Spinal cord (tissue), 10 donors: ENCODE measurements around the gene TRIM54. TPM values are rescaled to one million over a fixed set of nuclear protein-coding genes. Genes with fewer than 3 reads are reported as not detected.
"Not testable (repeated sequence)": the region's sequence is repeated elsewhere in the genome, so short reads cannot be mapped to it uniquely, and the experiment has no call there.

Source experiments
- DNase-seq, 6 donors: peaks; one replicate each; pipeline versions ENCODE4 v3.0.0 to v3.0.0-alpha.2; 2013 to 2015; ENCODE audit warnings: low spot score in 6 of 6, low read depth in 4 of 6
- H3K27ac ChIP-seq: one replicate; pipeline ENCODE4 v1.5.1; 2013; ENCODE audit warnings: low read depth, low read length, control low read depth
- H3K27me3 ChIP-seq: one replicate; pipeline ENCODE4 v1.6.1; 2013; ENCODE audit warnings: low read length; ENCODE audit not compliant: control insufficient read depth, insufficient read depth
- H3K36me3 ChIP-seq: one replicate; pipeline ENCODE4 v1.6.1; 2013; ENCODE audit warnings: low read length; ENCODE audit not compliant: control insufficient read depth, insufficient read depth
- H3K4me1 ChIP-seq: one replicate; pipeline ENCODE4 v1.6.1; 2013; ENCODE audit warnings: low read length; ENCODE audit not compliant: control insufficient read depth, insufficient read depth
- H3K4me3 ChIP-seq: one replicate; pipeline ENCODE4 v1.5.1; 2013; ENCODE audit warnings: low read depth, low read length, control low read depth
- H3K9me3 ChIP-seq: one replicate; pipeline ENCODE4 v1.6.1; 2013; ENCODE audit warnings: low read length; ENCODE audit not compliant: control insufficient read depth, insufficient read depth
- WGBS: methylation state at CpG from one replicate; pipeline ENCODE4 v1.1.5; 2013; ENCODE audit warnings: missing lambda C conversion rate; ENCODE audit not compliant: insufficient coverage; 5-methylcytosine and 5-hydroxymethylcytosine counted together
- polyA plus RNA-seq, 2 donors: library from polyadenylated mRNA; unstranded; fragments of 120-200 nt; gene quantifications; one replicate each; pipeline ENCODE4 v1.2.1, GENCODE V29; 2013; ENCODE audit not compliant: insufficient read length in 2 of 2
- total RNA-seq, 2 donors: library from RNA; depleted of rRNA in 1 of 2; stranded (reverse); fragments of 120-200 nt in 1 of 2; fragments of >200 nt in 1 of 2; gene quantifications; one replicate each; pipeline versions ENCODE4 v1.2.3 to v1.2.4, GENCODE V29; 2013 to 2014
- donor health status: healthy.

The TRIM54 gene
- total and polyA plus RNA-seq, 4 donors = 0.17 to 1.6 (median 0.77) TPM

DNA sequence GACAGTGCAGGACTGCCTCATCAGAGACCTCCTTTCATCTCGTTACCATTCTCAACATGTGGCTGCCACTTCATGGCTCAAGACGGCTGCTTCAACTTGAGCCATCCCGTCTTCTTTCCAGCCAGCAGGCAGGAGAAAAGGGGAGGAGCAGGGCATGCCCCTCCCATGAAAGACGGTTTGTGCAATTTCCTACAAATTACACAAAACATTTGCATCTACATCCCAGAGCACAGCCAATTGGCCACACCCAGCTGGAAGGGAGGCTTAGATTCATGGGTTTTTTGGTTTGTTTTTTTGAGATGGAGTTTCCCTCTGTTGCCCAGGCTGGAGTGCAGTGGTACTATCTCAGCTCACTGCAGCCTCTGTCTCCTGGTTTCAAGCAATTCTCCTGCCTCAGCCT lies 14.3 kb downstream of the TRIM54 start:
- Histone ChIP-seq H3K27ac (no peak overlapping the region), H3K9me3 (no peaks in the 10 kb centered on the region), H3K4me1 (no peaks in the 10 kb centered on the region), H3K36me3 (no peaks in the 10 kb centered on the region), H3K4me3 (no peak overlapping the region), H3K27me3 (peaks cover 12% of the 10 kb centered on the region)
- no peak for DNase-seq
- 55% methylated on average over 3 of the region's 4 CpGs for WGBS

DNA sequence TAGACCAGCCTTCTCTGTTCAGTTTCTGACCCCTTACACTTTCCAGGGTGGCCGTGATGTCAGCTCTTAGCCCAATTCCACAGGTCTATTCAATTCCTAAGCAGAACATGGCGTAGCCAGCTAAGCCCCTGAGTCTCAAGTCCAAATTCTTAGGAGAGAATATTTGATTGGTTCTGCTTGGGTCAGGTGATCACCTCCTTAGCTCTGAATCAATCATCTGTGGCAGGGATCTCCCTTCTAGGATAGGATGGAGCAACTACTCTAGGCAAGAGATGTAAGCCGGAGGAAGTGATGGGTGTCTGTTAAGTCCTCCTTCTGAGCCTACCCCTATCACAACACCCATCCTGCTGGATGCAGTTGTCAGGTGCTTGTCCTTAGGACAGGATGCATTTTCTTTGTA lies 15.0 kb downstream of the TRIM54 start:
- peaks cover 5% of the 10 kb centered on the region for H3K27me3 ChIP-seq
- no CpG with 5 or more reads among the region's 3 CpGs for WGBS

DNA sequence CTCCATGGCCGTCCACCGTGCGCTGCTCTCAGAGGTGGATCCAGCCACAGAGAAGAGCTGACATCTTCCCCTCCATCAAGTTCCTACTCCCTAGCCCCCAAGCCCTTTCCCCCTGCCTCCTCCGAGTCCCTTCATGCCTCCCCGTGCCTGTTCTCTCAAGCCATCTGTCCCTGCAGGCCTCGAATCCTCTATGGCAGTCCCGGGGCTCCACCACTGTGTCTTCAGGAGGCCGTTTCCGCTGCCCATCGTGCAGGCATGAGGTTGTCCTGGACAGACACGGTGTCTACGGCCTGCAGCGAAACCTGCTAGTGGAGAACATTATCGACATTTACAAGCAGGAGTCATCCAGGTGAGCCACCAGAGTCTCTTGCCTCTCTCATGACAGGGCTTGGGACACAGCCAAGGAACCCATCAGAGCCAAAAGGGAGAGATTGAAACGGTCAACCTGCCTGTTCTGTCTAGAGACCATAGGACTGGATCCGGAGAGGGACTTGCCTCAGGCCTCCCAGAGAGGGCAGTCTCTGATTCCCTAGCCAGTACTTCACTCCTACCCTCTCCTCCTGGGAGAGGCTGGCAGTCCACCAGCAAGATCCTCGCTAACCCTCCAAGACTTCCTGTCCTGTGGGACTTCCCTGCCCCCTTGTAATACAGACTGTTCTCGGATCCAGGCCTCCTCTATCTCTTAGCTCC lies 16.3 kb downstream of the TRIM54 start:
- Histone ChIP-seq H3K4me1 (peaks cover 5% of the 10 kb centered on the region), H3K27me3 (peaks cover 3% of the 10 kb centered on the region), H3K36me3 (no peaks in the 10 kb centered on the region), H3K4me3 (no peak overlapping the region), H3K9me3 (no peaks in the 10 kb centered on the region), H3K27ac (no peak overlapping the region)
- DNase-seq = no peak
- 84% methylated on average over 17 of the region's 18 CpGs for WGBS

More for the DNA sequence above, 15.0 kb downstream of the TRIM54 start:
- H3K27ac ChIP-seq = no peak overlapping the region
- no peak for DNase-seq
- no peak overlapping the region for H3K4me3 ChIP-seq
- H3K4me1 ChIP-seq = no peaks in the 10 kb centered on the region
- no peaks in the 10 kb centered on the region for H3K9me3 ChIP-seq
- no peaks in the 10 kb centered on the region for H3K36me3 ChIP-seq

DNA sequence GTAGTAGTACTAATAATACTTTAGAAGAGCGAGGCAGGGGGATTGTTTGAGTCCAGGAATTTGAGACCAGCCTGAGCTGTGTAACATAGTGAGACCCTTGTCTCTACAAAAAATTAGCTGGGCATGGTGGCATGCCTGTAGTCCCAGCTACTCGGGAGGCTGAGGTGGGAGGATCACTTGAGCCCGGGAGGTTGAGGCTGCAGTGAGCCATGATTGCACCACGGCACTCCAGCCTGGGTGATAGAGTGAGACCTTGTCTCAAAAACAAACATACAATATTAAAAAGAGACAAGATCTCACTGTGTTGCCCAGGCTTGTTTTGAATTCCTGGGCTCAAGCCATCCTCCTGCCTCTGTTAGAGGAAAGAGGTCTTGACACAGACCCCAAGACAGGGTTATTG lies 18.4 kb downstream of the TRIM54 start:
- not testable (repeated sequence) for H3K27ac ChIP-seq, H3K4me3 ChIP-seq, DNase-seq, H3K4me1 ChIP-seq, H3K9me3 ChIP-seq, H3K36me3 ChIP-seq
- WGBS = 100% methylated on average over 1 of the region's 4 CpGs
- H3K27me3 ChIP-seq = peaks cover 14% of the 10 kb centered on the region

DNA sequence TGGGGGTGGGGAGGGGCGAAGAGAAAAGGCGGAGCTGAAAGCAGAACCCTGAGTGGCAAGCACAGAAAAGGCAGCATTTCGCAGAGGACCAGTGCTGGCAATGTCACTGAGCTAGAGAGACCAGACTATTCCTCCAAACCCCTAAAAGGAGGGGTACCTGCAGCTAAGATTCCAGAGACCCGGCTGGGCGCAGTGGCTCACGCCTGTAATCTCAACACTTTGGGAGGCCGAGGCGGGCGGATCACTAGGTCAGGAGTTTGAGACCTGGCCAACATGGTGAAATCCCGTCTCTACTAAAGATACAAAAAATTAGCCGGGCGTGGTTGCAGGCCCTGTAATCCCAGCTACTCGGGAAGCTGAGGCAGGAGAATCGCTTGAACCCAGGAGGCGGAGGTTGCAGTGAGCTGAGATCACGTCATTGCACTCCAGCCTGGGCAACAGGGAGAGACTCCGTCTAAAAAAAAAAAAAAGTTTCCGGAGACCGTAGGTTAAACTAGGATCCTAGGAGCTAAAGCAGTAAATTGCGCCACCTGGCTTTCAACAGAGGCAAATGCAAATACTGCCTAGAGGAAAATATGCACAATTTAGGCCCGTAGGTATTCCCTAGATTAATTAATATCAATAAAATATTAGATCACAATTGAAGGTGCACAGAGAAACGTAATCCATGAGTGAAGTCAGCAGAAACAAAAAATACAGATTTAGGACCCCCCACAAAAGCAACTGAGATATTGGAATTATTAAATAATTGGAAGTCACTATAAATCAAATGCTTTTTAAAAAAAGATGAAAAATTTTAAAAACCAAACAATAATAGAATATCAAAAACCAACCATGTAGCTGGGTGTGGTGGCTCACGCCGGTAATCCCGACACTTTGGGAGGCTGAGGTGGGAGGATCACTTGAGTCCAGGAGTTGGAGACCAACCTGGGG lies 21.1 kb downstream of the TRIM54 start:
- H3K9me3 ChIP-seq = no peaks in the 10 kb centered on the region
- peaks cover 37% of the 10 kb centered on the region for H3K27me3 ChIP-seq
- H3K27ac ChIP-seq = no peak overlapping the region
- DNase-seq = peak in 2 of 6 donors; percentile 69 to 84
- peaks cover 4% of the 10 kb centered on the region for H3K36me3 ChIP-seq
- WGBS = 46% methylated on average over 17 of the region's 25 CpGs
- H3K4me3 ChIP-seq = no peak overlapping the region
- peaks cover 27% of the 10 kb centered on the region for H3K4me1 ChIP-seq

DNA sequence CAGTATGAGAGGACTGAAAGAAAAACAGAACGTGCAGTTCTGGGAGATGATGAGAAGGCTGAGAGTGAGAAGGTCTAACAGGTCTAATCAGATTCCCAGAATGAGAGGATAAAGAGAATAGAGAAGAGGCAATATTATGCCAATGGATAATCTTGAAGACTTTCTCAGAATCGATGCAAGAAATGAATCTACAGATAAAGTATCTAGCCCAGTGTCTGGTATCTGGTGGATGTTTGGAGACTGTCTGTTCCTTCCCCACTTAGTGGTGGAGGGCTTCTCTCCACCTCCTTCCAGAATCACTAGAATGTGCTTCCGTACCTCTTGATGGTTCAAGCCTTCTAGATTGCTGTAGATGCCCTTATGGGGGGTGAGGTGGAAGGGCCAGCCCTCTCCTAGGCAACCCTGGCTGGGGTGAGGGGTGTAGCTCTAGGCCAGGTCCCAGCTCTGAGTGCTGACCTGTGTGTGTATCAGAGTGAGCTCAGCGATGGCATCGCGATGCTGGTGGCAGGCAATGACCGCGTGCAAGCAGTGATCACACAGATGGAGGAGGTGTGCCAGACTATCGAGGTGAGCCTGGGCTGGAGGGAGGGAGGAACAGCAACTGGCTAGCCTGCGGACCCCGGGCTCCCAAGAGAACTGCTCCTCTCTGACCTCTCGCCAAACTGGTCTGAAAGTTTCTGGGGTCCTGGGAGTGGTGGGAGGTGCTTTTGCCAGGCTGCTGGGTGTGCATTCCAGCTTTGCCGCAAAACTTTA lies 22.4 kb downstream of the TRIM54 start:
- H3K27me3 ChIP-seq = peaks cover 41% of the 10 kb centered on the region
- H3K4me3 ChIP-seq = no peak overlapping the region
- H3K36me3 ChIP-seq = peaks cover 10% of the 10 kb centered on the region
- 89% methylated on average over 11 of the region's 13 CpGs for WGBS
- DNase-seq = no peak
- peaks cover 31% of the 10 kb centered on the region for H3K4me1 ChIP-seq
- no peaks in the 10 kb centered on the region for H3K9me3 ChIP-seq
- H3K27ac ChIP-seq = no peak overlapping the region

DNA sequence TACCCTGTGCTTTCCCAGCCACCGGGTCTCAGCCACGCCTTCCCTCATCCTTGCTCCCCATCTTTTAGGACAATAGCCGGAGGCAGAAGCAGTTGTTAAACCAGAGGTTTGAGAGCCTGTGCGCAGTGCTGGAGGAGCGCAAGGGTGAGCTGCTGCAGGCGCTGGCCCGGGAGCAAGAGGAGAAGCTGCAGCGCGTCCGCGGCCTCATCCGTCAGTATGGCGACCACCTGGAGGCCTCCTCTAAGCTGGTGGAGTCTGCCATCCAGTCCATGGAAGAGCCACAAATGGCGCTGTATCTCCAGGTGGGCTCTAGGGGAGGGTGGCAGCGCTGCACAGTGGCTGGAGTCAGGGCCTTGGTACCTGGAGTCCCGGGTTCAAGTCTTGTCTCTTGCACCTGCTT lies 23.3 kb downstream of the TRIM54 start:
- H3K27me3 ChIP-seq = peaks cover 41% of the 10 kb centered on the region
- peaks cover 10% of the 10 kb centered on the region for H3K36me3 ChIP-seq
- peaks cover 31% of the 10 kb centered on the region for H3K4me1 ChIP-seq
- H3K4me3 ChIP-seq = no peak overlapping the region
- H3K9me3 ChIP-seq = no peaks in the 10 kb centered on the region
- WGBS = 92% methylated on average over 16 of the region's 16 CpGs
- no peak for DNase-seq
- no peak overlapping the region for H3K27ac ChIP-seq

DNA sequence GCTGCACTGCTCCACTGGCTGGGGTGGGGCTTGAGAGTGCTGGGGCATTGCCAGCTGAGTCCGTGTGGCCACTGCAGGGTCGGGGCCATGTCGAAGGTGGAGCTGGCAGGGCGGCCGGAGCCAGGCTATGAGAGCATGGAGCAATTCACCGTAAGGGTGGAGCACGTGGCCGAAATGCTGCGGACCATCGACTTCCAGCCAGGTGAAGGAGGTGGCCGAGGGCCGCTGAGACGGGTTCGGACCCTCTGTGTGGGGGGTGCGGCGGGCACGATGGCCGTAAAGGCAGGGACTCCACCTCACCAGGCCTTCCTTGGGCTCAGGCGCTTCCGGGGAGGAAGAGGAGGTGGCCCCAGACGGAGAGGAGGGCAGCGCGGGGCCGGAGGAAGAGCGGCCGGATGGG lies 23.9 kb downstream of the TRIM54 start:
- Histone ChIP-seq H3K27me3 (peaks cover 41% of the 10 kb centered on the region), H3K4me3 (no peak overlapping the region), H3K36me3 (peaks cover 13% of the 10 kb centered on the region), H3K4me1 (peaks cover 31% of the 10 kb centered on the region), H3K9me3 (no peaks in the 10 kb centered on the region), H3K27ac (no peak overlapping the region)
- DNase-seq = no peak
- 36% methylated on average over 22 of the region's 26 CpGs for WGBS

DNA sequence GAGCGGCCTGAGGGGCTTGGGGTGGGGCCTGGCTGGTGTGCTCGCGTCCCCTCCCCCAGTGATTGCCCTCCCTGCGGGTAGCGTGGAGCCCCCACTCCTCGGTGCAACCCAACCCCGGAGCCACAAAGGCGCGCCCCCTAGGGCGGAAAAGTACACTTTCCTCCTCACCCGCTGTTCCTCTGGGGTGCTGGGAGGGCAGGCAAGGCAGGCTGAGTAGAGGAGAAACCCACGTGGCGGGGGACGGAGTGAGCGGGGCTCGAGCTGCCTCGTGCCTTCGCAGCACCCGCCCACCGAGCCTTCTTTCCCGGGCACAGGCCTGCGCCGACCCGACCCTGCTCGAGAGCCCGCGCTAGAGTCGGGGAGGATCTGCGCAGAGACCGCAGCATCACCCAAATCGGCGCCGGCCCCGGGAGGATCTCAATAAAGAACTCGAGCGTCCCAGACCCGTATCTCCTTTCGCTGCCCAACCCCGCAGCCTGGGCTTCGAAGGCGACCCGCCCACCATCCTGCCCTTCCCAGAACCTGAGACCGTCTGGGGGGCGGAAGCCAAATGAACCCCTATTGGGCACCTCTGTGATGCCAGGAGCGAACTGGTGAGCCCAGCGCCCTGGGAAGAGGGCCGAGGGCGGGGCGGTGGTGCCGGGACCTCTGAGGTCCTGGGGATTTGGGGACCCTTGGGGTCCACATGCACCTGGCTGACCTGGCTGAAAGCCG lies 24.5 kb downstream of the TRIM54 start:
- H3K27me3 ChIP-seq = peaks cover 41% of the 10 kb centered on the region
- no peaks in the 10 kb centered on the region for H3K9me3 ChIP-seq
- DNase-seq = peak in 1 of 6 donors; percentile 10
- H3K4me3 ChIP-seq = no peak overlapping the region
- H3K4me1 ChIP-seq = peaks cover 31% of the 10 kb centered on the region
- peaks cover 17% of the 10 kb centered on the region for H3K36me3 ChIP-seq
- no peak overlapping the region for H3K27ac ChIP-seq
- 4% methylated on average over 44 of the region's 51 CpGs for WGBS
